ENCODE data around the gene LPIN2.

DNA sequence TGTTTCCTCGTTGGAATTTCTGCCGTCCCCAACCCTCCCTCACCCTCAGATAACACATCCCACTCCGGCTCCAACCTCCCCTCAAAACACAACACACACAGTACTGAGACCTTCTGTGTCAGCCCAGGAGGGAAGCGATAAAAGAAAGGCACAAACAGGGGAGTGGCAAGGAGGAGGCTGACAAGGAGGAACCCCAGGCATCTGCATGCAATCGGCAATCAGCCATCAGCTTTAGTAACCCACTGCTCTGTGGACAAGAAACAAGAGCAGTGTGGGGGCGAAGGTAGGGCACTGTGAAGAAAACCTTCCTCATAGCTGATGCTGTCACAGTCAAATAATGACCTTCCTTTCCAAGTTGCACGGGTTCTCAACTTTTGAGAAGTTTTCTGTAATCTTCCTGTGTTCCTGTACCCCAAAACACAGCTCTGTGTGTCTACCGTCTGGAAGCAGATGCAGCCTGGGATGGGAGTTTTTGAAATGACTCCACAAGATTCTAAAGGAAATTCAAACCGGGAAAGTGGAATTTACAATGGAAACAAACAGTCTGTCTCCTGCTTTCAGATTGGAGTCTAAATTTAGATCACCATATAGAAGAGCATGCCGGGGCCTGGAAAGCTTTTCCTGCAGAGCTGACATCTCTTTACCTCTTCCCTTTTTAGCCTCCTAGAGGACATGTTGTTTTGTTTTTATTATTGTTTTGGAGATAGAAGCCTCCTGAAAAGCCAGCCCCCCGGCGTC, 16.4 kb upstream of the LPIN2 start:
- TF ChIP-seq, protein P1, sequence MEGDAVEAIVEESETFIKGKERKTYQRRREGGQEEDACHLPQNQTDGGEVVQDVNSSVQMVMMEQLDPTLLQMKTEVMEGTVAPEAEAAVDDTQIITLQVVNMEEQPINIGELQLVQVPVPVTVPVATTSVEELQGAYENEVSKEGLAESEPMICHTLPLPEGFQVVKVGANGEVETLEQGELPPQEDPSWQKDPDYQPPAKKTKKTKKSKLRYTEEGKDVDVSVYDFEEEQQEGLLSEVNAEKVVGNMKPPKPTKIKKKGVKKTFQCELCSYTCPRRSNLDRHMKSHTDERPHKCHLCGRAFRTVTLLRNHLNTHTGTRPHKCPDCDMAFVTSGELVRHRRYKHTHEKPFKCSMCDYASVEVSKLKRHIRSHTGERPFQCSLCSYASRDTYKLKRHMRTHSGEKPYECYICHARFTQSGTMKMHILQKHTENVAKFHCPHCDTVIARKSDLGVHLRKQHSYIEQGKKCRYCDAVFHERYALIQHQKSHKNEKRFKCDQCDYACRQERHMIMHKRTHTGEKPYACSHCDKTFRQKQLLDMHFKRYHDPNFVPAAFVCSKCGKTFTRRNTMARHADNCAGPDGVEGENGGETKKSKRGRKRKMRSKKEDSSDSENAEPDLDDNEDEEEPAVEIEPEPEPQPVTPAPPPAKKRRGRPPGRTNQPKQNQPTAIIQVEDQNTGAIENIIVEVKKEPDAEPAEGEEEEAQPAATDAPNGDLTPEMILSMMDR (conservative IDR thresholded peaks at IDR 0.05) = no peak
- no peak for TF ChIP-seq ZFX (IDR thresholded peaks at IDR 0.05)

Measured in C4-2B (cell line).